Ishikawa (cell line): ENCODE measurements around the gene LENEP.

Experiments used
- CEBPB ChIP-seq: IDR thresholded peaks from 2 replicates; pipeline ENCODE4 v1.6.1; 2012
- CREB1 ChIP-seq: IDR thresholded peaks from 2 replicates; pipeline ENCODE4 v1.6.1; 2012; ENCODE audit warnings: low read depth
- EGR1 ChIP-seq: IDR thresholded peaks from 2 replicates; pipeline ENCODE4 v1.6.1; 2012
- EP300 ChIP-seq: IDR thresholded peaks from 2 replicates; pipeline ENCODE4 v1.6.1; 2012; ENCODE audit warnings: borderline replicate concordance
- NFIC ChIP-seq: IDR thresholded peaks from 2 replicates; pipeline ENCODE4 v1.6.1; 2012
- RAD21 ChIP-seq: IDR thresholded peaks from 2 replicates; pipeline ENCODE4 v1.6.1; 2012; ENCODE audit warnings: low read depth
- TAF1 ChIP-seq: IDR thresholded peaks from 2 replicates; pipeline ENCODE4 v1.6.1; 2012; ENCODE audit warnings: low read depth, mild to moderate bottlenecking
- TCF12 ChIP-seq: IDR thresholded peaks from 2 replicates; pipeline ENCODE4 v1.6.1; 2012; ENCODE audit warnings: low read depth
- TEAD4 ChIP-seq: IDR thresholded peaks from 2 replicates; pipeline ENCODE4 v1.6.1; 2012
- YY1 ChIP-seq: IDR thresholded peaks from 2 replicates; pipeline ENCODE4 v1.6.1; 2012; ENCODE audit warnings: low read depth
- ZBTB7A ChIP-seq: IDR thresholded peaks from 2 replicates; pipeline ENCODE4 v1.6.1; 2012; ENCODE audit warnings: low read depth
- TF ChIP-seq, protein P1 (sequence below): IDR thresholded peaks from 2 replicates; pipeline ENCODE4 v1.6.1; 2012
- TF ChIP-seq, protein P2 (sequence below): IDR thresholded peaks from 2 replicates; pipeline ENCODE4 v1.6.1; 2012; ENCODE audit warnings: low read depth, mild to moderate bottlenecking
- TF ChIP-seq, protein P3 (sequence below): IDR thresholded peaks from 2 replicates; pipeline ENCODE4 v1.6.1; 2012

DNA sequence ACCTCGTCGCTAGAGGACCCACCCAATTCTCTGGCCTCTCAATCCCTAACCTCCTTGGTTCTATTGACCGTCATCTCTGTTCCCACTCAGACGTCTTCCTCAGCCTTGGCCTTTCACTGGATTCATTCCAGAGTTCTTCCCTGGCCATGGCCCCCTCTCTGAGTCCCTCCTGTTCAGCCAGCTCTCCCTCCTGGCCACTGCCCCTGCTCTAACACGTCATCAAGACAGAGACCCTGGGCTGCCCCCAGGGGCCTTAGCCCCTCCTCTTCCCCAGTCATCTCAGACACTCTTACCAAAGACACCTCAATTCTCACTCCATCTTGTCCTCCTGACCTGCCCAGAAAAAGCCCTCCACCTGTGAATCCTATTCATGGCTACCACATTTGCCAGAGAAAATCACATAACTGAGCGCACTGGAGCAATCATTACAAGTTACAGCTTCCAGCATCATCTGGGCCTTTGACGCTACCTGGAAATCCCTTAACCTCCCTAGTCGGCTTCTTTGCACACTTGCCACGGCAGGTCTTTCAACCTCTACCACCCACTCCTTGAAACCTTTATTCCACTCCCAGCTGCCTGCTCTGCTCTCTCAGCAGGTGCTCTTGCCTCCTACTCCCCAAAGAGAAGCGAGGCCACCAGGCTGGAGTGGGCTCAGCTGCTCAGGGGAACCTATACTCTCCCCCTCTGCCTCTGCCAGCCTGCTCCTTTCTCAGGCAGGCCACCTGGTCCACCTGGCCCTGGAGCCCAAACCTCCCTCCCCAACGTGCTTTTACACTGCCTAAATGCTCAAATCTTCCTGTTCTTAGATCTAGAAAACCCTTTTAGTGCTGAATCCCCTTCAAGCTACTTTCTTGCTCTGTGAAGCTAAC, 26.2 kb downstream of the LENEP start:
- TF ChIP-seq TEAD4 = no peak
- TF ChIP-seq CEBPB = no peak
- no peak for TF ChIP-seq RAD21
- TF ChIP-seq CREB1 = no peak
- no peak for TF ChIP-seq TAF1
- TF ChIP-seq, protein P1, sequence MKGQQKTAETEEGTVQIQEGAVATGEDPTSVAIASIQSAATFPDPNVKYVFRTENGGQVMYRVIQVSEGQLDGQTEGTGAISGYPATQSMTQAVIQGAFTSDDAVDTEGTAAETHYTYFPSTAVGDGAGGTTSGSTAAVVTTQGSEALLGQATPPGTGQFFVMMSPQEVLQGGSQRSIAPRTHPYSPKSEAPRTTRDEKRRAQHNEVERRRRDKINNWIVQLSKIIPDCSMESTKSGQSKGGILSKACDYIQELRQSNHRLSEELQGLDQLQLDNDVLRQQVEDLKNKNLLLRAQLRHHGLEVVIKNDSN = no peak
- TF ChIP-seq, protein P2, sequence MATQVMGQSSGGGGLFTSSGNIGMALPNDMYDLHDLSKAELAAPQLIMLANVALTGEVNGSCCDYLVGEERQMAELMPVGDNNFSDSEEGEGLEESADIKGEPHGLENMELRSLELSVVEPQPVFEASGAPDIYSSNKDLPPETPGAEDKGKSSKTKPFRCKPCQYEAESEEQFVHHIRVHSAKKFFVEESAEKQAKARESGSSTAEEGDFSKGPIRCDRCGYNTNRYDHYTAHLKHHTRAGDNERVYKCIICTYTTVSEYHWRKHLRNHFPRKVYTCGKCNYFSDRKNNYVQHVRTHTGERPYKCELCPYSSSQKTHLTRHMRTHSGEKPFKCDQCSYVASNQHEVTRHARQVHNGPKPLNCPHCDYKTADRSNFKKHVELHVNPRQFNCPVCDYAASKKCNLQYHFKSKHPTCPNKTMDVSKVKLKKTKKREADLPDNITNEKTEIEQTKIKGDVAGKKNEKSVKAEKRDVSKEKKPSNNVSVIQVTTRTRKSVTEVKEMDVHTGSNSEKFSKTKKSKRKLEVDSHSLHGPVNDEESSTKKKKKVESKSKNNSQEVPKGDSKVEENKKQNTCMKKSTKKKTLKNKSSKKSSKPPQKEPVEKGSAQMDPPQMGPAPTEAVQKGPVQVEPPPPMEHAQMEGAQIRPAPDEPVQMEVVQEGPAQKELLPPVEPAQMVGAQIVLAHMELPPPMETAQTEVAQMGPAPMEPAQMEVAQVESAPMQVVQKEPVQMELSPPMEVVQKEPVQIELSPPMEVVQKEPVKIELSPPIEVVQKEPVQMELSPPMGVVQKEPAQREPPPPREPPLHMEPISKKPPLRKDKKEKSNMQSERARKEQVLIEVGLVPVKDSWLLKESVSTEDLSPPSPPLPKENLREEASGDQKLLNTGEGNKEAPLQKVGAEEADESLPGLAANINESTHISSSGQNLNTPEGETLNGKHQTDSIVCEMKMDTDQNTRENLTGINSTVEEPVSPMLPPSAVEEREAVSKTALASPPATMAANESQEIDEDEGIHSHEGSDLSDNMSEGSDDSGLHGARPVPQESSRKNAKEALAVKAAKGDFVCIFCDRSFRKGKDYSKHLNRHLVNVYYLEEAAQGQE = no peak
- no peak for TF ChIP-seq EP300
- TF ChIP-seq, protein P3, sequence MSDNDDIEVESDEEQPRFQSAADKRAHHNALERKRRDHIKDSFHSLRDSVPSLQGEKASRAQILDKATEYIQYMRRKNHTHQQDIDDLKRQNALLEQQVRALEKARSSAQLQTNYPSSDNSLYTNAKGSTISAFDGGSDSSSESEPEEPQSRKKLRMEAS = no peak
- TF ChIP-seq ZBTB7A = no peak
- no peak for TF ChIP-seq NFIC
- TF ChIP-seq TCF12 = no peak
- TF ChIP-seq YY1 = no peak
- no peak for TF ChIP-seq EGR1
